Stimulated activated CD8-positive, alpha-beta memory T cell treated with anti-CD3 and anti-CD28 coated beads, Interleukin-4, amount 100 ng/mL, for 48 hours (primary cell): ENCODE results near the gene SPATS2L.

Experiments
- DNase-seq: peaks from one replicate; pipeline ENCODE4 v3.0.0-alpha.2; 2020

Gene SPATS2L

GRCh38 chr2:200306196-200306930 is at the start of gene SPATS2L:
Gene SPATS2L (plus strand): TSS chr2:200306693. CDS start chr2:200389245, 82,552 bp downstream.
- DNase-seq: peak; percentile 73

GRCh38 chr2:200257570-200257969 is 48.9 kb upstream of the SPATS2L start:
- no peak for DNase-seq

GRCh38 chr2:200258081-200258480 is 48.4 kb upstream of the SPATS2L start:
- DNase-seq: no peak

- no peak for DNase-seq
Observed at GRCh38 chr2:200258881-200259576, 47.5 kb upstream of the SPATS2L start.

- DNase-seq: no peak
Observed at GRCh38 chr2:200259577-200259957, 46.9 kb upstream of the SPATS2L start.

- no peak for DNase-seq
Observed at GRCh38 chr2:200262047-200262446, 44.4 kb upstream of the SPATS2L start.

- DNase-seq: no peak
Observed at GRCh38 chr2:200263279-200263678, 43.2 kb upstream of the SPATS2L start.

GRCh38 chr2:200264631-200265030 is 41.9 kb upstream of the SPATS2L start:
- no peak for DNase-seq

- no peak for DNase-seq
Observed at GRCh38 chr2:200266406-200266805, 40.1 kb upstream of the SPATS2L start.

GRCh38 chr2:200267350-200267749 is 39.1 kb upstream of the SPATS2L start:
- no peak for DNase-seq

- DNase-seq: no peak
Observed at GRCh38 chr2:200270732-200271131, 35.8 kb upstream of the SPATS2L start.

- DNase-seq: no peak
Observed at GRCh38 chr2:200272320-200272719, 34.2 kb upstream of the SPATS2L start.

GRCh38 chr2:200274116-200275075 is 32.1 kb upstream of the SPATS2L start:
- DNase-seq: no peak

- no peak for DNase-seq
Observed at GRCh38 chr2:200275295-200276013, 31.0 kb upstream of the SPATS2L start.

- no peak for DNase-seq
Observed at GRCh38 chr2:200276472-200276871, 30.0 kb upstream of the SPATS2L start.

- no peak for DNase-seq
Observed at GRCh38 chr2:200278694-200279316, 27.7 kb upstream of the SPATS2L start.

GRCh38 chr2:200279857-200280256 is 26.6 kb upstream of the SPATS2L start:
- no peak for DNase-seq

GRCh38 chr2:200286578-200286977 is 19.9 kb upstream of the SPATS2L start:
- no peak for DNase-seq

- no peak for DNase-seq
Observed at GRCh38 chr2:200288670-200289429, 17.6 kb upstream of the SPATS2L start.

GRCh38 chr2:200296118-200296517 is 10.4 kb upstream of the SPATS2L start:
- no peak for DNase-seq

- no peak for DNase-seq
Observed at GRCh38 chr2:200297100-200297499, 9.4 kb upstream of the SPATS2L start.
